Duodenal mucosa (tissue), 2 donors: Measurements from ENCODE around the gene ZGPAT.

Source experiments
- H3K27ac ChIP-seq: one replicate; pipeline ENCODE4 v1.7.0; 2013; ENCODE audit warnings: low read depth, low read length
- H3K27me3 ChIP-seq, 2 donors: one replicate each; pipeline ENCODE4 v1.7.0; 2013; ENCODE audit warnings: low read length in 2 of 2, control low read depth in 1 of 2; ENCODE audit not compliant: insufficient read depth in 2 of 2, control insufficient read depth in 1 of 2
- H3K36me3 ChIP-seq, 2 donors: one replicate each; pipeline ENCODE4 v1.7.0; 2013; ENCODE audit warnings: low read length in 2 of 2, control low read depth in 1 of 2; ENCODE audit not compliant: insufficient read depth in 2 of 2, control insufficient read depth in 1 of 2
- H3K4me1 ChIP-seq, 2 donors: one replicate each; pipeline ENCODE4 v1.7.0; 2013; ENCODE audit warnings: low read length in 2 of 2, control low read depth in 1 of 2; ENCODE audit not compliant: insufficient read depth in 2 of 2, control insufficient read depth in 1 of 2
- H3K4me3 ChIP-seq, 2 donors: one replicate each; pipeline ENCODE4 v1.7.0; 2013; ENCODE audit warnings: low read length in 2 of 2, low read depth in 1 of 2
- H3K9ac ChIP-seq, 2 donors: one replicate each; pipeline ENCODE4 v1.7.0; 2013; ENCODE audit warnings: low read length in 2 of 2, low read depth in 1 of 2
- H3K9me3 ChIP-seq, 2 donors: one replicate each; pipeline ENCODE4 v1.7.0; 2013; ENCODE audit warnings: low read length in 2 of 2, control low read depth in 1 of 2; ENCODE audit not compliant: control insufficient read depth in 1 of 2

The ZGPAT gene

DNA sequence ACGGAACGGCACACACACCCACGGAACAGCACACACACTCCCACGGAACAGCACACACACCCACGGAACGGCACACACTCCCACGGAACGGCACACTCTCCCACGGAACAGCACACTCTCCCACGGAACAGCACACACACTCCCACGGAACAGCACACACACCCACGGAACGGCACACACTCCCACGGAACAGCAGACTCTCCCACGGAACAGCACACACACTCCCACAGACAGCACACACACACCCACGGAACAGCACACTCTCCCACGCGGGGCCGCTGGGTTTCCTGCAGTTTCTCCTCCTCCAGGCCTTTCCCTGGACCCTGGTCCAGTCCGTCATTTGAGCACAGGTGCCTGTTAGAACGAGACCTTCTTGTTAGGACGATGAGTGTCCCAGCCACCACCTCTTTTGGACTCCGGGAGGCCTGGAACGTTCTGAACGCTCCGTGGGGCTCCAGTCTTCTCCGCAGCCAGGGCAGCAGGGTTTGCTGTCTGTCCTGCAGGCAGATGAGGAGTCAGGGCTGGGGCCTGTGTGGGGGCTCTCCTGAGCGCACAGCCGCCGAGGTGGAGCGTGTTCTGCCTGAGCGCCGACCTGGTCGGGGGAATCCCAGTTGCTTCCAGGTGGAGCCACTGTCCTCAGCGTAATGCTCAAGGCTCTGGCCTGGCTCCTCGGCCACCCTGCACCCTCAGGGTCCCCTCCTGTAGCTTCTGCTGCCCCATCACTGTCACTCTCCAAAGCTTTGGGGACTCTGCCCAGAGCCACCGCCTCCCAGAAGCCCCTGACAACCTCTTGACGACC, 29.0 kb upstream of the ZGPAT start:
- Histone ChIP-seq H3K27me3 (no peaks in the 10 kb centered on the region), H3K4me1 (peaks cover 5 to 16% of the 10 kb centered on the region in 2 donors), H3K4me3 (no peak overlapping the region), H3K9ac (no peak overlapping the region), H3K36me3 (peaks cover 0 to 24% of the 10 kb centered on the region in 2 donors), H3K27ac (no peak overlapping the region), H3K9me3 (no peaks in the 10 kb centered on the region)

DNA sequence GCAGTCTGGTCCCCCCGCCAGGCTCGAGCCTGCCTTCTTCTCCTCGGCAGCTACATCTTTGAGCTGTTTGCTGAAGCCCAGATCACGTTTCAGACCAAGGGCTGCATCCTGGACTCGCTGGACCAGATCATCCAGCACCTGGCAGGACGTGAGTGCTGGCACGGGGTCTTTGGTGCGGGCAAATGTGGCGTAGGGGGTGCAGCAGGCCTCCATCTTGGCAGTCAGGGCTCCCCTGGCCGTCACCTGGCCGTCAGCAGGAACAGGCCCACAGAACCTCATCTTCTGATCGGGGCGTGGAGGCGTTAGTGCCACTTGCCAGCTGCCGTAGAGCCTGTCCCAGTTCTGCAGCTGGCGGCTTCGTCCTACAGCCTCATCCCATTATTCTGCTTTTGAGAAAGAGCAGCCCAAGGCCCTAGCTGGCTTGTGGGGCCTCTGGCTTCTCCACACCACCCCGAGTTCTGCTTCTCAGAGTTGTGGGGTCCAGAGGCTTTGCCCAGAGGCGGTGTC, 28.0 kb upstream of the ZGPAT start:
- Histone ChIP-seq H3K27me3 (no peaks in the 10 kb centered on the region), H3K9ac (no peak overlapping the region), H3K4me3 (no peak overlapping the region), H3K9me3 (no peaks in the 10 kb centered on the region), H3K27ac (no peak overlapping the region), H3K4me1 (peaks cover 5 to 16% of the 10 kb centered on the region in 2 donors), H3K36me3 (peaks cover 0 to 18% of the 10 kb centered on the region in 2 donors)

DNA sequence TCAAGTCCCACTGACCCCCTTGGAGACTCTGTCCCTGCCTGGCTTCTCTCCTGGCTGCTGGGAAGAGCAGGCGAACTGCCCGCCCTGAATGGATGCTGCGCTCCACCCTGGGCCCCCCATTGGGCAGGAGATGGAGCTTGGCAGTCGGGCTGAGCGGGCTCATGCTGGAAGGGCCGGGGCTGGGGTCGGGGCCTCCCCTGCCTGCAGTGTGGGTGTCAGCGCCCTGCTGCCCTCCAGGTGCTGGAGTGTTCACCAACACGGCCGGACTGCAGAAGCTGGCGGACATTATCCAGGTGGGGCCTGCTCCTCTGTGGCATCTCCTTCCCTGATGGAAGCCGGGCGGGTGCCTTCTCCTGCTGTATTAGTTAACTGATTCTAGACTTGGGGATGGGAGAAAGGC, 27.4 kb upstream of the ZGPAT start:
- H3K9me3 ChIP-seq, result no peaks in the 10 kb centered on the region
- peaks cover 5 to 16% of the 10 kb centered on the region in 2 donors for H3K4me1 ChIP-seq
- no peak overlapping the region for H3K4me3 ChIP-seq
- no peak overlapping the region for H3K27ac ChIP-seq
- H3K27me3 ChIP-seq, result no peaks in the 10 kb centered on the region
- H3K36me3 ChIP-seq, result peaks cover 0 to 18% of the 10 kb centered on the region in 2 donors
- no peak overlapping the region for H3K9ac ChIP-seq

DNA sequence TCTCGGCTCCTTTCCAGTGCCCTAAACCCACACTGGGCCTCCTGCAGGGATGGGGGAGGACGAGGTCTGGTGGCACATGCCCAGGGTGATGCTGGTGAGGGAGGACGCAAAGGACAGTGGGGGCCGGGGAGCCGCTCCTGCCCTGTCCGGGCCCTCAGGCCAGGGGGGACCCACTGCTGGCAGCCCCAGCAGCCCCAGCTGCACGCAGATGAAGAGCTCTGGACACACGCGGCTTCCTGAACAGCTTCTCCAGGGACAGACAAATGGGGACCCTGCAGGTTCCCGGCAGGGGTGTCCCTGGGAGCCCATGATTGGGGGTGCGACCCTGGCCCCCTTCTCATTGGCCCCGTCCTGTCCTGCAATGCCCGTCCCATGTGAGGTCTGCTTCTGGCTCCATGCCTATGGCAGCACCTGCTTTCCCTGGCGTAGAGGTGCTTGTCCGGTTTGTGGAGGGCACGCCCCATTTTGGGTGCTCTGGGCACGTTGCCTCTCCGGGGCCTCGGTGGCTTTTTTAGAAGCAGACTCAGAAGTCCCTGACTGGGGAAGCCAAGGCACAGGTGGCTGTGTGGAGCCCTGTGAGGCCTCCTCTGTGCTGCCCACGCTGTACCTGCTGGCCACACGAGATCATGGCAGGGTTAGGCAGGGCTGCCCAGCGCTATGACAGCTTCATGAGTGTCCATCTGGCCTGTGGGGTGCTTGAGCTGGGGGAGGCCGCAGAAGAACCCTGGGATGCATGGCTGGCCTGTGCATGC, 26.8 kb upstream of the ZGPAT start:
- Histone ChIP-seq H3K4me3 (no peak overlapping the region), H3K27me3 (no peaks in the 10 kb centered on the region), H3K9me3 (no peaks in the 10 kb centered on the region), H3K27ac (no peak overlapping the region), H3K36me3 (peaks cover 0 to 18% of the 10 kb centered on the region in 2 donors), H3K9ac (no peak overlapping the region), H3K4me1 (peaks cover 7 to 21% of the 10 kb centered on the region in 2 donors)

DNA sequence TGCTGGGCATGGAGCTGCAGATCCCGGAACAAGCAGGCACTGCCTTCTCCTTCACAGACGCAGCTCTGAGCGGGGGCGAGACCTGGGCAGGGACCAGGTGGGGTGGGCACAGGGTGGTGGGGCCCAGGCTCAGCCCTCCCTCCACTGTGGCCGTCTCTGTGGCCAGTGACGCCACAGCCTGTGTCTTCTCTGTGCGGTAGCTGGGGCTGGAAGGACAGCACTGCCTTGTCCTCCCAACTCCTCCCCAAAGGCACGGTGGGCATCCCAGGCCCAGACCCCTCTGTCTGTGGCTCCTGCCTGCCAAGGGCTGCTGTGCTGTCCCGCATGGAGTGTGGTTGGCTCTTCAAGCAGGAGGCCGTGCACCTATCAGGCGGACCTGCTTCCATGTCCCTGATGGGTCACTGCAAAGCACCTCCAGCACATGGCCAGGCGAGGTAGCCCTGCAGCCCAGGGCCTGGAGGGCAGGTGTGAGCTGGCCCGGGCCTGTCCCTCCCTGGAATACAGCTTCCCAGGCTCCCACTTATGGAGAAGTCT, 26.2 kb upstream of the ZGPAT start:
- H3K9ac ChIP-seq, result no peak overlapping the region
- no peak overlapping the region for H3K4me3 ChIP-seq
- H3K36me3 ChIP-seq, result peaks cover 0 to 18% of the 10 kb centered on the region in 2 donors
- H3K9me3 ChIP-seq, result no peaks in the 10 kb centered on the region
- no peaks in the 10 kb centered on the region for H3K27me3 ChIP-seq
- H3K4me1 ChIP-seq, result peaks cover 14 to 27% of the 10 kb centered on the region in 2 donors
- peak overlapping the region; percentile 50 for H3K27ac ChIP-seq

DNA sequence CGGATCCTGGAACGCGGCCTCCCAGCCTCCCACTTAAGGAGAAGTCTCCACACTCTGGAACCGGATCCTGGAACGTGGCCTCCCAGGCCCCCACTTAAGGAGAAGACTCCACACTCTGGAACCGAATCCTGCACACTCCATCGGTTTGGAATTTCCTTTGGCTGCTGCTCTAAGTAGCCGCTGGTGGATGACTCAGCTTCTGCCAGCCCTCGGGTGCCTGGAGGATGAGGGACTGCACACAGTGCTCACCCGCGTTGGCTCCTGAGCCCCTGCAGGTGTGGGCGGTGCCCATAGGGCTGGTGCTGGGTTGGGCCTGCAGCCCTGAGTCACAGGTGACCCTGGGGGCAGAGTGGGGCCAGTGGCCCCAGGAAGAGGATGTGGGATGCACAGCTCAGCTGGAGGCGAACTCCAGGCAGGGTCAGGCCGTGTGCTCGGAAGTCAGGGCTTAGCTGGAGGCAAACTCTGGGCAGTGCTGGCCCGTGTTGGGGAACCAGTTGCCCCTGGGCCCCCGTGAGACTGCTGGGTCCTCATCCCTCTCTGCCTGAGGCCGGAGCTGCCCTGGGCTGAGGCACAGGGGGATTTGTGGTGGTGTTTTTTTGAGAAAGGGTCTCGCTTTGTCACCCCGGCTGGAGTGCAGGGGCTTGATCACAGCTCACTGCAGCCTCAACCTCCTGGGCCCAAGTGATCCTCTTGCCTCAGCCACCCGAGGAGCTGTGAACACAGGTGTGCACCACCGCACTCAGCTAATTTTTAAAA, 25.3 kb upstream of the ZGPAT start:
- Histone ChIP-seq H3K27me3 (no peaks in the 10 kb centered on the region), H3K36me3 (peaks cover 0 to 18% of the 10 kb centered on the region in 2 donors), H3K9ac (no peak overlapping the region), H3K9me3 (no peaks in the 10 kb centered on the region), H3K4me1 (peaks cover 20 to 36% of the 10 kb centered on the region in 2 donors), H3K27ac (peak overlapping the region; percentile 49), H3K4me3 (no peak overlapping the region)

DNA sequence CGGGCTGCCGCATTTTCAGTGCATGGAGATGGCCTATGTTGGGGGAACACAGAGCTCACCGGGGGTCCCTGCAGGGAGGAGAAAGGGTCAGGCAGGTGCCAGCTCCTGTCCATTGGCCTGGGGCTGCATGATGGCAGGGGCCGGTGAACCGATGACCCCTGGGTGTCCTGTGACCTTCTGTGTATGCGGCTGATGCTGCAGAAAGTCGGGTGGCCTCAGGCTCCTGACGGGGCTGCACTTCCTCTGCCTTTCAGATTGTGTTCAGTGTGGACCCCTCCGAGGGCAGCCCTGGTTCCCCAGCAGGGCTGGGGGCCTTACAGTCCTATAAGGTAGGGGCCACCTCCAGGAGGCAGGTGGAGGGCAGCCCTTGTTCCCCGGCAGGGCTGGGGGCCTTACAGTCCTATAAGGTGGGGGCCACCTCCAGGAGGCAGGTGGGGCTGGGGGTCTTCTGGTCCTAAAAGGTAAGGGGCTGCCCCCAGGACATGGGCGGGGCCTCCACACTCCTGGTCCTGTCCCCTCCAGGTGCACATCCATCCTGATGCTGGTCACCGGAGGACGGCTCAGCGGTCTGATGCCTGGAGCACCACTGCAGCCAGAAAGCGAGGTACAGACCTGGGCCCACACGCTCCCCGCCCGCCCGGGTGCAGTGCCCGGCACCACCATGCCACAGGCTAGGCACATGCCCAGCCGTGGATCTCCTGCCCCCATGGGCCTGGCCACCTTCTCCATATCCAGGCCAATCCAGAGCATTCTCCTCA, 22.4 kb upstream of the ZGPAT start:
- Histone ChIP-seq H3K36me3 (no peaks in the 10 kb centered on the region), H3K4me1 (peaks cover 20 to 42% of the 10 kb centered on the region in 2 donors), H3K27ac (peak overlapping the region; percentile 91), H3K4me3 (no peak overlapping the region), H3K9ac (peak overlapping the region in 1 of 2 donors; percentile 43), H3K9me3 (no peaks in the 10 kb centered on the region), H3K27me3 (no peaks in the 10 kb centered on the region)

DNA sequence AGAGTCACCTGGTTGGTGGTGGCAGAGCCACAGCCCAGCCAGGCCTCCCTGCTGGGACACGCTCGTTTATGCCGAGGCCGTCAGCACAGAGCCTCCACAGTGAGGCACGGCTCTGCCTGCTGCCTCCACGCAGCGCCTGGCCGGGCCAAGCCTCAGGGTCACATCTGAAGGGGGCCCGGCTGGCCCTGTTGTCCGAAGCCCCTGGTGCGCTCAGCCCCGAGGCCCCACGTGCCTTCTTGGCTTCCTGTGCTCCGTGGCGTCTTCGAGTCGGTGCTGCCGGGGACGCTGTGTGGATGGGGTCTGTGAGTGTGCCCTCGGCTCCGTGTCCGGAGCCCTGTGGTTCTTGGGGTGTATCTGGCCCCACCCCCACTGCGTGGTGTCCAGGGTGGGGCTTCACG, 21.7 kb upstream of the ZGPAT start:
- H3K27me3 ChIP-seq, result no peaks in the 10 kb centered on the region
- H3K36me3 ChIP-seq, result no peaks in the 10 kb centered on the region
- peak overlapping the region; percentile 28 to 41 for H3K4me3 ChIP-seq
- H3K9ac ChIP-seq, result peak overlapping the region; percentile 32 to 43
- no peaks in the 10 kb centered on the region for H3K9me3 ChIP-seq
- peaks cover 20 to 42% of the 10 kb centered on the region in 2 donors for H3K4me1 ChIP-seq
- H3K27ac ChIP-seq, result peak overlapping the region; percentile 91
